Measurements from ENCODE around the gene PPA2.
A peak's percentile ranks its signal among the peaks of the same experiment; 100 is the strongest.
"Not testable (repeated sequence)": the region's sequence is repeated elsewhere in the genome, so short reads cannot be mapped to it uniquely, and the experiment has no call there.

PPA2 gene

DNA sequence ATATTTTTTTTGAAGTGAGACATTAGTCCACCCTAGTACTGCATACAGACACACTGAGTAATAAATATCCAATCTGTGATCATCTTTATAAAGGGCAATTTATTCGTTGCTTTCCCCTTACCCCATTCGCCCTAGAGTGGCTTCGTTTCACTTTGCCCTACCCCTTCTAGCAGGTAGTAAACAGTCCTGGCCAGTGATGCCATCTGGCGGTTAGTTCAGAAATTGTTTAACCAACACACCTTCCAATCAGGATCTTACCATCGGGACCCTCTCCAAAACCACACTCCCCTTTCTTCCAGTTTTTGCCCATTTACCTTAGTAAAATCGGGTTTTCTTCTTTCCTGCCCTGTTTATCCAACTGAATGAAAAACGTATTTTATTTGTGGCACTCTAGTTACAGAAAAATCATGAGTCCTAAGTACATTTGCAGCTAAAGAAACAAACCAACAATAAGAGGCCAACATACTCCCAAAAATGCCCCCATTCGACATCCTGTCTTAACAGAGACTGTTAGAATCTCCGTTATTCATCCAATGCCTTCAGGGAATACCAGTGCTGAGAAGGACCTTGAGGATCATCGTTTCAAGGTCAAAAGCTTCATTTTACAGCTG, 2.2 kb downstream of the PPA2 start:
- TF ChIP-seq, protein P1, sequence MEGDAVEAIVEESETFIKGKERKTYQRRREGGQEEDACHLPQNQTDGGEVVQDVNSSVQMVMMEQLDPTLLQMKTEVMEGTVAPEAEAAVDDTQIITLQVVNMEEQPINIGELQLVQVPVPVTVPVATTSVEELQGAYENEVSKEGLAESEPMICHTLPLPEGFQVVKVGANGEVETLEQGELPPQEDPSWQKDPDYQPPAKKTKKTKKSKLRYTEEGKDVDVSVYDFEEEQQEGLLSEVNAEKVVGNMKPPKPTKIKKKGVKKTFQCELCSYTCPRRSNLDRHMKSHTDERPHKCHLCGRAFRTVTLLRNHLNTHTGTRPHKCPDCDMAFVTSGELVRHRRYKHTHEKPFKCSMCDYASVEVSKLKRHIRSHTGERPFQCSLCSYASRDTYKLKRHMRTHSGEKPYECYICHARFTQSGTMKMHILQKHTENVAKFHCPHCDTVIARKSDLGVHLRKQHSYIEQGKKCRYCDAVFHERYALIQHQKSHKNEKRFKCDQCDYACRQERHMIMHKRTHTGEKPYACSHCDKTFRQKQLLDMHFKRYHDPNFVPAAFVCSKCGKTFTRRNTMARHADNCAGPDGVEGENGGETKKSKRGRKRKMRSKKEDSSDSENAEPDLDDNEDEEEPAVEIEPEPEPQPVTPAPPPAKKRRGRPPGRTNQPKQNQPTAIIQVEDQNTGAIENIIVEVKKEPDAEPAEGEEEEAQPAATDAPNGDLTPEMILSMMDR (conservative IDR thresholded peaks at IDR 0.05; ENCODE audit: low read depth, low read length): peak; percentile 71
- DNase-seq (ENCODE audit: low read depth): no peak
- peak overlapping the region; percentile 89 for H3K4me3 ChIP-seq (ENCODE audit: low read length)

DNA sequence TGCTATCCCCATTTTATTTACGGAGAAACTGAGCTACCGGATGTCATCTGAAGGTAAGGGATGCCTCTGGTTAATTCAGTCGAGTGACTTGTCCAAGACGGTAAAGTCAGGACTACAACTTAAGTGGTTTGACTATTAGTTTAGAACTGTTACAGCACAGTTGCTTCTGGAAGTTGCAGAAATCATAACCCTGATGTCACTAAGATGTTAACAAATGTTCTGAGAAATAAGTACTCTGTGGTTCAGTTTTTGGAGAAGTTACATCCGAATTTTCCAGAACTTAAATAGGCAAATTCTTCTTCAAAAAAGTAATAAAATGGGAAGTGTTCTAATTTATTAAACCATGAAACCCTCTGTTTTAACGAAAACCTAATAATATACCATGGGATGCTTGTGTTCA, 3.1 kb downstream of the PPA2 start:
- H3K4me3 ChIP-seq (ENCODE audit: low read length): no peak overlapping the region
- TF ChIP-seq, protein P1 (conservative IDR thresholded peaks at IDR 0.05; ENCODE audit: low read depth, low read length): no peak
- DNase-seq (ENCODE audit: low read depth): no peak

DNA sequence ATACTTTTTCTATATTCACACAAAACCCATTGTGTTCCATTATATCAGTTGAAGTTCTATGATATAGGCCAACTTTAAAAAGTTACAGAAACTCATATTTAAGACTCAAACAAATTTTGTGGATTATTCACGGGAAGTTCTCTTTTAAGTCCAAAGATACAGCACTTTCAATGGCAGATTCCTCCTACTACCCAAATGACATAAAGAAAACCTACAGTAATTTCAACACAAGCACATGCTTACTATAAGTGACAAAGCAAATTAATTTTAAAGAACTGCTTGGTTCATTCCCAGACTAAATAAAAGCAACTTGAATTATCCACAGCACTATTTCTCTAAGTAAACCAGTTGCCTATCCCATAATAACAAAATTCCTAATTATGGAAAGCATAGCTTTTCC, 4.1 kb downstream of the PPA2 start:
- no peak overlapping the region for H3K4me3 ChIP-seq (ENCODE audit: low read length)
- TF ChIP-seq, protein P1 (conservative IDR thresholded peaks at IDR 0.05; ENCODE audit: low read depth, low read length): no peak
- DNase-seq (ENCODE audit: low read depth): no peak

DNA sequence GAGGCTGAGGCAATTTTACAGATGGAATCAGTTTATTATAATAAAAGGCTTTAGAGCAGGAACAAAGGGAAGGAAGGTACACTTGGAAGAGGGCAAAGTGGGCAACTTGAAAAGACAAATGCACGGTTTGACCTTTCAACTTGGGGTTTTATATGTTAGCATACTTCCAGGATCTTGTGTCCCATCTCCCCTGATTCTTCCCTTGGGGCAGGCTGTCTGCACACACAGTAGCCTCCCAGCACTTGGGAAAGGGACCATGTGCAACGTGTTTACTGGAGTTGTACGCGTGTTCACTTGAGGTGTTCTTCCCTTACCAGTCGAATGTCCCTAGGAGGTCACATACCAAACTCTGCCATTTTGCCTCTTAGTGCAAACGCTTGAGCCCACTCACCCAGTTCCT, 7.3 kb downstream of the PPA2 start:
- DNase-seq (ENCODE audit: low read depth): no peak
- TF ChIP-seq, protein P1 (conservative IDR thresholded peaks at IDR 0.05; ENCODE audit: low read depth, low read length): no peak
- H3K4me3 ChIP-seq (ENCODE audit: low read length): no peak overlapping the region

DNA sequence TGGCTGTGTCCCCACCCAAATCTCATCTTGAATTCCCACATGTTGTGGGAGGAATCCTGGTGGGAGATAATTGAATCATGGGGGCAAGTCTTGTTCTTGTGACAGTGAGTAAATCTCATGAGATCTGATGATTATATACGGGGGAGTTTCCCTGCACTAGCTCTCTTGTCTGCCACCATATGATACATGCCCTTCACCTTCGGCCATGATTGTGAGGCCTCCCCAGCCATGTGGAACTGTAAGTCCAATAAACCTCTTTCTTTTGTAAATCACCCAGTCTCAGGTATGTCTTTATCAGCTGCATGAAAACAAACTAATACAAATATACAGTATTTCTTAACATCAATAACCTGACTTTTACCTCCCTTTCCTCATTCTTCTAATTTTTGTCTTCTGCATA, 9.3 kb downstream of the PPA2 start:
- H3K4me3 ChIP-seq (ENCODE audit: low read length); DNase-seq (ENCODE audit: low read depth): not testable (repeated sequence)

DNA sequence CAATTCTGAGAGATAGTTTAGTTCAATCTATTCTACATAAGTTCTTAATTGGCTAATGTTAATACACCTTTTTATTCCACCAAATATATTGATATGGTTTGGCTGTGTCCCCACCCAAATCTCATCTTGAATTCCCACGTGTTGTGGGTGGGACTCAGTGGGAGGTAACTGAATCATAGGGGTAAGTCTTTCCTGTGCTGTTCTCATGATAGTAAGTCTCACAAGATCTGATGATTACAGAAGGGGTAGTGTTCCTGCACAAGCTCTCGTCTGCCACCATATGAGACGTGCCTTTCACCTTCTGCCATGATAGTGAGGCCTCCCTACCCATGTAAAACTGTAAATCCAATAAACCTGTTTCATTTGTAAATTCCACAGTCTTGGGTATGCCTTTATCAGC, 11.3 kb downstream of the PPA2 start:
- TF ChIP-seq, protein P1 (conservative IDR thresholded peaks at IDR 0.05; ENCODE audit: low read depth, low read length): no peak
- DNase-seq (ENCODE audit: low read depth): no peak
- H3K4me3 ChIP-seq (ENCODE audit: low read length): no peak overlapping the region

DNA sequence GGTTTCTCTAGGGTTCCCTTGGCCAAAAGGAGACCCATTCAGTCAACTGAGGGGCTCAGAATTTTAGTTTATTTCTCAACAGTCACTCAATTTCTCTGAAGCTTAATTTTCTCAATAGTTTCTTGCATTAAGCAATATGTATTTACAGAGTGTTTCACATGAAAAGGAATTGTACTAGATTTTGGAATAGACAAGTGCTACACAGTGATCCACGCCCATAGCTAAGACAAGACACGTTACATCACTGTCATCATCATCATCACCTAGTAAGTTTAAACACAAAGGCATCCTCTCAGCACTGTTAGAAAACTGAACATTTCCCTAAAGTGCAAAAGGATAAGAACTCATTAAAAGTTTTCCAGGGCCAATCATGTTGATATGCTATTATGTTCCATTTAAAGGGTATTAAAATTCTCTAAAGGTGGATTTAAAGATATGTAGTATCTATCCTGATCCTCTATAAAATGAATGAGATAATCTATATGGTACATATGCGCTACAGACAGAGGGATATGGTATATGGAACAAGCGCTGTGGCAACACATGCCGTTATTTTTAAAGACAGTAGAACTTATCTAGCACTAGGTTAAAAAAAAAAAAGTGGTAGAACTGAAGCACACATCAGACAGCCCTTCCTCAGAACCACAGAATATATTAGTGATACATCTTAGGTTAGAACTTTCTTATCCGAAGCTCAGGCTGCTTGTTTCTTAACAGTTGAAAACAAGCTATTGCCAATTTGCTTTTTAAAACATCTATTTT, 12.1 kb downstream of the PPA2 start:
- DNase-seq (ENCODE audit: low read depth): no peak
- no peak overlapping the region for H3K4me3 ChIP-seq (ENCODE audit: low read length)
- TF ChIP-seq, protein P1 (conservative IDR thresholded peaks at IDR 0.05; ENCODE audit: low read depth, low read length): no peak

All from retinal pigment epithelial cell (primary cell).